NK-92 (cell line): ENCODE data around the gene DNAAF5.
A peak's percentile ranks its signal among the peaks of the same experiment; 100 is the strongest.

Experiments used
- DNase-seq: peaks from one replicate; lab custom pipeline; 2025; ENCODE audit not compliant: unreplicated experiment; lab: John Stamatoyannopoulos, UW

DNAAF5 gene

GRCh38 chr7:726084-726853 lies at the start of gene DNAAF5:
Gene DNAAF5, plus strand, starts transcription at chr7:726699. Its CDS starts 22 bp downstream, at chr7:726721.
- peak; percentile 43 for DNase-seq

GRCh38 chr7:676972-677385 lies 49.5 kb upstream of the DNAAF5 start:
- DNase-seq = no peak

- no peak for DNase-seq
Measured at GRCh38 chr7:680411-681127, 45.9 kb upstream of the DNAAF5 start.

- no peak for DNase-seq
Measured at GRCh38 chr7:681551-682307, 44.8 kb upstream of the DNAAF5 start.

- no peak for DNase-seq
Measured at GRCh38 chr7:682810-683209, 43.7 kb upstream of the DNAAF5 start.

GRCh38 chr7:683526-684205 lies 42.8 kb upstream of the DNAAF5 start:
- no peak for DNase-seq

- no peak for DNase-seq
Measured at GRCh38 chr7:684416-684815, 42.1 kb upstream of the DNAAF5 start.

GRCh38 chr7:685540-685939 lies 41.0 kb upstream of the DNAAF5 start:
- DNase-seq = no peak

- no peak for DNase-seq
Measured at GRCh38 chr7:690478-691360, 35.8 kb upstream of the DNAAF5 start.

GRCh38 chr7:691361-692045 lies 35.0 kb upstream of the DNAAF5 start:
- DNase-seq = no peak

- no peak for DNase-seq
Measured at GRCh38 chr7:693280-693679, 33.2 kb upstream of the DNAAF5 start.

GRCh38 chr7:696426-696811 lies 30.1 kb upstream of the DNAAF5 start:
- DNase-seq = no peak

- no peak for DNase-seq
Measured at GRCh38 chr7:696812-697551, 29.5 kb upstream of the DNAAF5 start.

- DNase-seq = no peak
Measured at GRCh38 chr7:698515-699475, 27.7 kb upstream of the DNAAF5 start.

- no peak for DNase-seq
Measured at GRCh38 chr7:699476-700170, 26.9 kb upstream of the DNAAF5 start.

GRCh38 chr7:701086-701671 lies 25.3 kb upstream of the DNAAF5 start:
- no peak for DNase-seq

- no peak for DNase-seq
Measured at GRCh38 chr7:703049-703448, 23.4 kb upstream of the DNAAF5 start.
